GM19238 (cell line): ENCODE data around the gene AGER.
"Not testable (repeated sequence)": the region's sequence is repeated elsewhere in the genome, so short reads cannot be mapped to it uniquely, and the experiment has no call there.

Source experiments
- DNase-seq: peaks from one replicate; pipeline ENCODE4 v3.0.0; 2011; ENCODE audit warnings: low spot score; ENCODE audit not compliant: insufficient read length

The AGER gene

DNA sequence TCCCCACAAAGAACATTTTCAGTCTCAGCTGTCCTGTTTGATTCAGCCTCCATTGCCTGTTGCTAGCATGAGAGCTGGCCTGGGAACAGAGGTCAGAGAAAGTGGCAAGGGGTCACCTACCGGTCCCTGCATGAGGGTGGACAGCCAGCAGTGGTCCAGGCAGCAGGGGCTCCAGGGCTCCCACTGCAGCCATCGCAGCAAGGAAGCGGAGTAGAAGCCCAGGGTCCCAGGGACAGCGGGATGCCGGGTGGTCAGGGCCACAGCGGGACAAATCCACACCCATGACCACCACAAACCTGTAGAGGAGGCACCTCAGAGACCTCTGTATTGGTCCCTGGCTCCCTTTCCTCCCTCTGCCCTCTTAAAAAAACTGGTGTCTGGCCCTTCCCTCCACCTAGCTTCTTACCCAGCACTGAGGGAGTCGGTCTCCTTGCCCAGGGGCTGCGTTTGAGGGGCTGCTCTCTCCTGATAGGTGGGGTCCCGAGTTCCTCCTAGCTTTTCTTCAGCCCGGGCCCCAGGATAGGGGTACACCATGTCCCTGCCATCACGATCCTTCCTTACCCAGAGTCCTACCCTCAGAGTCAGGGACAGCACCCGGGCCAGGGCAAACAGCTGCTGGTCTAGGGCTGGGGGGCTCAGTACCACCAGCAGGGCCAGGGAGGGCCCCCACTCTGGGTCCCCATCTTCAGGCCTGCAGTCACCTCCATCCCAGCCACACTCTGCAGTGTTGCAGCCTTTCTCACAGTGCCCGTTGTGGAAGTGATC, 16.8 kb upstream of the AGER start:
- no peak for DNase-seq

DNA sequence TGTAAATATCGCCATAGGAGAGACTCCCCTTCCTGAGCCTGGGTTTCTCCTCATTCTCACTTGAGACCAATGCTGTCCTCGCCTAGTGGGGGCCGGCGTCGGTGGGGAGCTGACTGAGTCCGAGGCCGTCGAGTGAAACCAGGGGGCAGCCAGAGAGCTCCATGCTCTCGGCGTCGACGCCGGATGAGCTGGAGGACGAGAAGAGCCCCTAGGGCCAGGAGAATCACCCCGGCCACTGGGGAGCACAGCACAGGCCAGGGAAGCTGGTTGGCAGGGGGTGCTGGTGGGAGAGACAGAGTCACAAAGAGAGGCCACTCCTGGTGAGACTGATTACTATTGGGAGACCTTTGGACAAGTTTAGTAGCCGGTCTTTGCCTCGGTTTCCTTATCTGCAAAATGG, 14.8 kb upstream of the AGER start:
- DNase-seq, result no peak

DNA sequence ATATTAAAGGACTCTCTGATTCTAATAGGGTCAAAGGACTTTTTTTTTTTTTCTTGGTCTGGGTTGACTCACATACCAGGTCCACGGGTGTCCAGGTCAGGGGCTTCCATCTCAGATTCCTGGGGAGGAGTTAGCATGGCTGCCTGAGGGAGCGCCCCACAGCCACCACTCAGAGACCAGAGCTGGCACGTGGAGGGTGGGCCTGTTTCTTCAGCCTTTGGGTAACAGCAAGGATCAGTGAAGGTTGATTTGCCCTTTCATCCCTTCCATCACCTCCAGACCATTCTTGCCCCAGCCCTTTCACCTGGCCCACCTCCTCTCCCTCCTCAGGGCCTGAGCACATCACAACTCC, 14.3 kb upstream of the AGER start:
- DNase-seq, result no peak

DNA sequence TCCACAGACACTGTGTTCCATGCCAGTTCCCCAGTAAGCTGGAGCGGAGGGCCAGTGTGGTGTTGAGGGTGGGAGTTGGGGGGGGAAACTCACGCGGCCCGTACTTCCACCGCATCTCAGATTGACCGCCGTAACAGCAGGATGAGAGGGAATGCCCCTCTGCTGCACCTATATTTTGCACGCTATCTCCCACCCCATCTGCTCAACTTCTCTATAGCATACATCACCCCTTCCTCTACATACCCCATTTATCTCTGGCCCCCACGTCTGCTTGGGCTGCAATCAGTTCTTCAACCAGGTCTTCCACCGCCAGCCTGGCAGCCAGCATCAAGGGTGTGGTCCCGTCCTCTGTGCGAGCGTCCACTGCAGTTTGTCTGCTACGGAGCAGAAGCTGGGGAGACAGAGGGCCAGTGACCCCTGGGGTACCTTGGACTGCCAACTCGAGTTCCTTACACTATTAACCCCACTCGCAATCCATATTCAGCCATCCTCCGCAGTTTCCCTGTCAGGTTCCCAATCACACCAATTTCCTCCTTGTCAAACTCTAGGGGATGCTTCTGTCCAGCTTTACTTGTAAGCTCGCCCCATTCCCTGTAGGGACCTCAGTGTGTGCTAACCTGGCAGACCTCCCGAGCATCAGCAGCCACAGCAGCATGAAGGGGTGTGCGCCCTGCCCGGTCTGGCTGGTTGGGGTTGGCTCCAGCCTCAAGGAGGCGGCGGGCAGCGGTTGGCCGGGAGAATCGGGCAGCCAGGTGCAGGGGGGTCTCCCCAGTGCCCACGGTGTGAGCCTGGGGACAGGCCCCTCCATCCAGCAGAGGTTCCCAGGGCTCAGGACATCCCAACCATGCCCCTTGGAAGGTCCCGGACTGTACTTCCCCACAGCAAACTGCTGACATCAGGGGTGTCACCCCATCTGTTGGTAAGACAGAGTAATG, 12.9 kb upstream of the AGER start:
- DNase-seq, result no peak

DNA sequence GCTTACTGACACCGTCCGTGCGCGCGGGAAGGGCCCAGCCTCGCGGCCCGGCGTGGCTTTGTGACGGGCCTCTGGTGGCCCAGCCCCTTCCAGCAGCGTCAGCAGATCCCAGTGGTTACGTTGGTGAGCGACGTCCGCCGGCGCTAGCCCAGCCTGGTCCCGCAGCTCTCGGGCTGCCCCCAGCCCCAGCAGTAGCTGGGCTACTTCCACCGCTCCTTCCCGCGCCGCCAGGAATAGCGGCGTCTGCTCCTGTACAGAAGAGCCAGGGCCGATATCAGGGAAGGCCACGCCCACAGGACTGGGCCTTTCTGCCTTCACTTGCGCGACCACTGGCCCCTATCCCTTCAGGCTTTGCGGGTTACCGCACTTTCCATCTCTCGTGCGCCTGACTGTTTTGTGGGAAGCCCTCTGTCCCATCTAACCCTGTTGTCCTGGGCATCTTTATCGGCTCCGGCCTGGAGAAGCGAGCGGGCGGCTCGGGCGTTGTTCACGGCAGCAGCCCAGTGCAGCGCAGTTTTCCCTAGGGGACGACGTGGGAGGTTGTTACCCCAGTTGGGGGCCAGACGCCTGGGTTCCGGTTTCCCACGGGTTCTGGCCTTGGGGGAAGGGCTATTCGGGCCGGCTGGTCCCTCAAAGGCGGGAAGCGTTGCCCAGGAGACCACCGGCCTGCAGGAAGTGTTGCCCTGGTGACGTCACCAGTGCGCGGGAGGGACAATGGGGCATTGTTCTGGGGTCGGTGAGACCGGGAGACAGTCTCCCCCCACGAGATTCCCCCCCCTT, 12.0 kb upstream of the AGER start:
- DNase-seq, result peak; percentile 59

DNA sequence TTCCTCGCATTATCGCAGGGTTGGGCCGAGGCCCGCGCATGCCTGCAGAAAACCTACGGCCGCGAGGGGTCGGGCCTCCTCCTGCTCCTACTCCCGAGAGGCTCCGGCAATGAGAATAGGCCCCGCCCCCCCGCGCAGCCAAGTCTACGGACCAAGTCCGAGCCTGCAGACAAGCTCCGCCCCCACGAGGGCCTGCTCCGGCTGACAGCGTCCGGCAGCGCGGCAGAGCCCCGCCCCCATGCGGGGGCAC, 11.5 kb upstream of the AGER start:
- DNase-seq, result peak; percentile 90

DNA sequence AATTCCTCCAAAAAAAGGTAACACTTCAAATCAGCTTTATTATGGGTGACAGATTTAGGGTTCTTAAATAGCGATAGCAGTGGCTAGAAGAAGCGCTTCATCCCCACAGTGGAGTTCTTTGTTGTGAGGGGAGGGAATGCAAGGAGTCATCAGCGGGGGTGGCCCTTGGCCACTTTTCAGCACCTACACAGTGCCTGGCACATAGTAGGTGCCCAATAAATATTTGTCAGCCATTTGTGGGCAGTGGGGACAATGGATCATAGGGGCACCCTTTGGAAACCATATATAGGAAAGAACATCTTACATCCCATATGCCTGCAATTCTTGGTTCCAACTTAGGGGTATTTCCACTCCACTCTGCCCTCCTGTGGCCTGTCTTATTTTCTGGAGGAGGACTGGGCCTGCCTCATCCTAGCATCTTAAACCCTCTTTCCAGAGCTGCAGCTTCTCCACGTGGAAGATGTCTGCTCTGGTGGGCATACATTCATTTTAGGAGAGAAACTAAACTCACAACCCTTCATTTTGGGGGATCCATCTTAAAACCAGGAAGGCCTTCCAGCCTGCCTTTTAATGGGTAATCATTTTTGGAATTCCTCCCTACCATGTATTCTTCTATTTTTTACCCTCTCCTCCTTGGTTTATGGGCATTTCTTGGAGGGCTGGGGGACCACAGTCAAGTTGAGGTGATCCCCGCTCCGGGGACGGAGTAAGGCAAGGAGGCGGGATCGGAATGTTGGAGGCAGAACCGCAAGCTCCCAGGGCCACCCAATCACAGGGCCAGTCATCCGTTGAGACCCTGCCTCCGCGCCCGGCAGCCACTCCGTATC, 11.0 kb upstream of the AGER start:
- DNase-seq, result no peak

DNA sequence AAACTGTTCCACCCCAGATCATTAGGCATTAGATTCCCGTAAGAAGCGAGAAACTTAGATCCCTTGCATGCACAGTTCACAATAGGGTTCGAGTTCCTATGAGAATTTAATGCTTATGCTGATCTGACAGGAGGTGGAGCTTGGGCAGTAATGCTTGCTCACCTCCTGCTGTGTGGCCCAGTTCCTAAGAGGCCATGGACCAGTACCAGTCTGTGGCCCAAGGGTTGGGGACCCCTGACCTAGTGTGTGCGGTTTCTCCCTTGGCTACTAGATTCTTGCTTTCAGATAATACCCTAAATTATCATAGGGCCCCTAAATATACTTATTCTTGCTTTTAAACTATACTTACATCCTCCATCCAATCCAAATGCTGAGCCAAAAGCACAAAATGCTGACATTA, 10.3 kb upstream of the AGER start:
- no peak for DNase-seq

DNA sequence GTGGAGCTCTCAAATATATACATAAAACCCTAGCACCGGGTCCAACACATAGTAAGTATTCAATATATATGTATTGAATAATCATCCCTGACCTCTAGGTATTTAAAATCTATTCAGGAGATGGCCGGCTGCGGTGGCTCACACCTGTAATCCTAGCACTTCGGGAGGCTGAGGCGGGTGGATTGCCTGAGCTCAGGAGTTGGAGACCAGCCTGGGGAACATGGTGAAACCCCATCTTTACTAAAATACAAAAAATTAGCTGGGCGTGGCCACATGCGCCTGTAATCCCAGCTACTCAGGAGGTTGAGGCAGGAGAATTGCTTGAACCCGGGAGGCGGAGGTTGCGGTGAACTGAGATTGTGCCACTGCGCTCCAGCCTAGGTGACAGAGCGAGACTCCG, 9.0 kb upstream of the AGER start:
- DNase-seq, result not testable (repeated sequence)

DNA sequence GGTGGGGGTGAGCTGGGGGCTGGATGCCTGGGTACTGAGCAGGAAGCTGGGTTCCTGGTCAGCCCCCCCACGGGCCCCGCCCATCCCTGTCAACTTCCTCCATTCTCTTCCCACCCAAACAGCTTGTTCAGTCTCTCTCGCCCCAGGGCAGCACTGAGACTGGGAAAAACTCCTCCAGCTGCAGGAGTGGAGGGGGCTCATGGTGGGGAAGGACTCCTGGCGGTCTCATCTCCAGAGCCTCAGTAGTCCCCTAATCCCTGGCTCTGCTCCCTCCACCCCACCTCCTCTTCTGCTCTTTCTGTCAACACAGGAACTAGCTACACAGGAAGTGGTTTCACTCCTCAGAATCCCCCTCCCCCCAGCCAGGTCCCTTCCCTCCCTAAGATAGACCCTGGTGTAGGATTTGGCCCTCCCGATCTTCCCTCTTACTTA, 8.6 kb upstream of the AGER start, which contains the start of gene GPSM3:
TSS of gene GPSM3 (minus strand) at position 36 of the 432 bp plus-strand sequence. CDS start 130 bp downstream, outside the sequence.
- no peak for DNase-seq

DNA sequence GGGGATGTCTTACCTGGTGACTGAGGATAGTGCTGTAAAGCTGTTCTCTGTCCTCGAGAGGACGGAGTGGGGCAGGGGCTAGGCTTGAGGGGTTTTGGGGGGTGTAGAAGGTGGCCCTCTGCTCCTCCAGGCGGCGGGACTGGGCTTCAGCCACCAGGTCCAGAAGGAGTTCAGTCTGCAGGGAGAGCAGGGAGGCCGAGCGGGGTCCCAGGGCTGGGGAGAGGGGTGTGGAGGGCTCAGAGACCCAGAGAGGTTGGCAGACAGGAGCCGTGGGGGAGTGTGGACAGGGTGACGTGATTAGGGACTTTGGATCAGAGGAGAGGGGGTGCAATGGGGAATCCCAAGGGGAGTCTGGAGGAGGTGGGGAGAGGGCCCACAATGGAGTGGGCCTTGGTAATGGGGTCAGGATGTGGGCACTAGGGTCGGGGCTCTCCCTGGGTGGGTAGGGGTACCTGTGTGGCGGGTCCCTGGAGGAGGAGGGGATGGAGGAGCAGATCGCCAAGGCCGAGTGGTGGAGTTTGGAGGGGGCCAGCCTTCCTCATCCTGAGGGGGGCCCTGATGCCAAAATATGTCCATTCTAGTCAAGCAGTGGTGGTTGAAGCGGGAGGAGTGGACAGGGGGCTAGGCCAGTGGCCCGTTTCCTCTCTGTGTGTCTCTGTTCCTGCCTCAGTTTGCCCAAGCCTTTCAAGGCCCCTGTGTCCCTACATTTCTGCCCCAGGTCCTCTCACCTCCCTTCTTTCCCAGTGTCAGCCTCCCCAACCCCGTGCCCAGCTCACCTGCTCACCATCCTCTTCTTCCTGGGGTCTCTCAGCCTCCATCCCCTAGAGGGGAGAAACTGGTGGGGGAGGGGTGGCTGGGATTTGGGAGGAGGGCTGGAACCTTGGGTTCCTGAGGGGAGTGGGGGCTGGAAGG, 7.9 kb upstream of the AGER start:
- DNase-seq, result no peak

DNA sequence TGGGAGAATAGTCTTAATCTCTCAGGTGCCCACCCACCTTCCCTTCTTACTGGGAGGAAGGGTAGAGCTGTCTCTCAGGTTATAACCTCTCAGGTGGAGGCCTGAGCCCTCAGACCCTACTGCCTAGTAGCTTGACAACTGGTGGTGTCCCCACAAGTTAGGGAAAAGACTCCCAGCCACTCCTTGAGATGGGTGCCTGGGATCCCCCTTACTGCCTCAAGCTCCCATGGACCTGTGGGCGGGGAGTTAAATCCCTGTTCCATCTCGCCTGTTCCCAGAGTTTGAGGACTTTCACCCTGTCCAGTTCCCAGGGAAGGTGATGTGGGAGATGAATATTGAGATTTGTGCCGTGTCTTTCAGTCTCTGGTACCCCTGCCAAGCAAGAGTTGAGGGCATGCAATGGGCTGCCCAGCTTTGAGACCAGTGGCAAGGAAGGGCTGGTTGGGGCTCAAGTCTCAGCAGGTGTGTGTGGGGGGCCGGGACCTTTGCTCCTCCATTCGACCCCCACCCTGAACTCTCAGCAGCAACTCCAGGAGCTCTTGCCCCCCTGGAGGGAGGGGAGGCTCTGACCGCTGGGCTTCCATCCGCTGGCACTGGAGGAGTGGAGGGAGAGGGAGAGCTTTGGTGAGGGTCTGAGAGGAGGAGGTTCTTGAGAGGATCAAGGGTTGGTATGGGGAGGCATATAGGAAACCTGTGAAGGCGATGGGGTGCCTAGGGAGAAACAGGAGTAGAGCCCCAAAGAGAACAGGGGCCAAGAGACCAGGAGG, 7.0 kb upstream of the AGER start:
- no peak for DNase-seq

DNA sequence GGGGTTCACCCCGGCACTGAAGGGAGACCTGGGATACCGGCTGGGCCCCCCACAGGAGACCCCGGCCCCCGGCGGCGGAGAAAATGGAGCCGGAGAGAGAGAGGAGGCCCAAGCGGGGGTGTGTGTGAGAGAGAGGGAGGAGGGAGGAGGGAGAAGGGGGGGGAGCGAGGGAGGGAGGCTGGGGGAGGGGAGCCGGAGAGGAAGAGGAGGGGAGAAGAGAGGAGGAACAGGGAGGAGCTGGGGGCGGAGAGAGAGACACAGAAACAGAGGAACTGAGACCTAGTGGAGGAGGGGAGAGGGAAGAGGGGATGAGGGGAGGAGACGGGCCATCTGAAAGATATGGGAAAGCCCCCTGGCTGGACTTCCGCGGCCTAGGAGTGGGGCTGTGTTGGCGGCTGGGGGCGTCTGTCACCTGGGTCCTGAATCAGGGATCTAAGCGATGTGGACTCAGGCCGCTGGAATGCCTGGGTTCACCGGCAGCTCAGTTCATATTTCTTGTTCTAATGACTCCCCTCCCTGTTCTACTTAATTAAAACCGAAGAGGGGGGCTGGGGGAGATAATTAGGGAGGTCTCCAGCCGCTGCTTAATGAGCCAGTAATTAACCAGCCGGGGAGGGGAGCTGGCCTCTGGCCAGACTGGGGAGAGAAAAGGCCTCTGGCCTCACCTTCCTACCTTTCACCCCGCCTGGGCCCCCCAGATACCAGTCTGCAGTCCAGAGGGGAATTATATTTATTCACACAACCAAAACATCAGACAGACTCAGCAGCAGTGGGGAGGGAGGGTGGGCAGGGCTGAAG, 6.2 kb upstream of the AGER start, which contains the start of gene PBX2:
TSS of gene PBX2 (minus strand) at position 149 of the 798 bp plus-strand sequence. CDS start 287 bp downstream, outside the sequence.
- peak; percentile 78 for DNase-seq

DNA sequence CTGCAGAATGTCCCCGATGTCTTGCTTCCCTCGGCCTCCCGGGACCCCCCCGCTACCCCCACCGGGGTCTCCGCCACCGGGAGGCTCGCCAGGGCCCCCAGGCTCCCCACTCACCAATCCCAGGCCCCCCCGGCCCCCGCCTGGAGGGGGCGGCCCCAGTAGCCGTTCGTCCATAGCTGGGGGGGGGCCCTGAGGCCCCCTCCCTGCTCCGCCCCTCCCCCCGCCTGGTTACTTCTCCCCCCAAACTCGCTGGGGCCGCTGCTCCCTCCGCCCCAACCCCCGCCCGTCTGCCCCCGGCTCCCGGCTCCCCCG, 5.6 kb upstream of the AGER start:
- DNase-seq, result no peak

DNA sequence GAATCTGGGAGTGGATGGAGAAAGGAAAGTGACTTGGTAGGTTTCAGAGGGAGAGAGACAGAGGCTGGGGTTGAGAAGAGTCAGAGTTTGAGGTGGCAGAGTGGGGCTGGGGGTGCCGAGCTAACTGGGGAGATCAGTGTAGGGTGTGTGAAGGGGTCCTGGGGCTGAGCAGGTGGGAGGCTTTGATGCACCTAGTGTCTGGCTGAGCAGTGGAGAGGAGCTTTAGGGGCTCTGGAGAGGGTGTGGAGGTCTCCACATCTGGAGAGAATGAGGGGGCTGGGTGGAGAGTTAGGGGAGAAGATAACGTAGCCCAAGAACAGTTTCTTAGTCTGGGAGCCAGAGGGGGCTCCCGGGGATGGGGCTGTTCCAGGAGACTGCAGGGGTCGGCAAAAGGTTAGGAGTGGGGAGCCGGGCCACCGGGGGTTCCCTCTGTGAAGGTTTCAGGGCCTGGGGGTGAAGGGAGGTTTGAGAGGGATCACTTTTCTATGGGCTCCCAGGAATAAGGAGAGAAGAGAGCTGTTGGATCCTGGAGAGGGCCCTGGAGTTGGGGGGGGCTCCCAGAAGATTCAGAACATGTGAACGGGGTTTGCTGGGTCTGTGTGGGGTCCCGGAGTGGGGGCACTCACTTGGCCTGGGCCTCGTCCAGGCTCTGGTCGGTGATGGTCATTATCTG, 5.2 kb upstream of the AGER start:
- DNase-seq, result no peak

DNA sequence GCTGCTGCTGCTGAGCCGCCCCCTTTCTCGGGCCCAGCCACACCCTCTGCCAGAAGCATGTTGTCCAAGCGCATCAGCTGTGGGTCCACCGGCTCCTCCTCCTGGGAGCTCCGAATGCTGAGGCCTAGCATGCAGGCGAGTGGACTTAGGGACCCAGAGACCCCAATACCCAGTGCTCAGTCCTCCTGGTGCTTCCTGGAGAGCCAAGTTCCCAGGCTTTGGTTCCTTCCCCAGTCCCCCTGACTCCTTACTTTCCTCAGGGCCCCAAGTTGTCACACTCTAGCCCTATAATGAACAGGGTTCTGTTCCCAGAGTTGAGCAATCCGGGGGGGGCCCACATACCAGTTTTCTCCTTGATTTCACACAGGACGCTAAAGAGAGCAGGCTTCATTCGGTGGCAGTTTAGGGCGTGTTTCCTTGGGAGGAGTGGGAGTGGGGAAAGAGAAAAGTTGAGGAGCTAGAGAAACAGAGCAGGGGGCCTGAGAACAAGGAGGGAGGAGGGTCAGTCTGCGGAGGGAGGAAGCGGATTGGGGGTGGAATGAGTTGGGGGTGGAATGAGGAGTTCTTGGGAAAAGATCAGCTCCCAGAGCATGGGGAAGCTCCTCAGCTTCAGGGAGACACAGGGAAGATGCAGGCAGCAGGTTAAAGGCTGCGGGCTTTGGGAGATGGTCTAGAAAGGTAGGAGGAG, 4.5 kb upstream of the AGER start:
- DNase-seq, result no peak

DNA sequence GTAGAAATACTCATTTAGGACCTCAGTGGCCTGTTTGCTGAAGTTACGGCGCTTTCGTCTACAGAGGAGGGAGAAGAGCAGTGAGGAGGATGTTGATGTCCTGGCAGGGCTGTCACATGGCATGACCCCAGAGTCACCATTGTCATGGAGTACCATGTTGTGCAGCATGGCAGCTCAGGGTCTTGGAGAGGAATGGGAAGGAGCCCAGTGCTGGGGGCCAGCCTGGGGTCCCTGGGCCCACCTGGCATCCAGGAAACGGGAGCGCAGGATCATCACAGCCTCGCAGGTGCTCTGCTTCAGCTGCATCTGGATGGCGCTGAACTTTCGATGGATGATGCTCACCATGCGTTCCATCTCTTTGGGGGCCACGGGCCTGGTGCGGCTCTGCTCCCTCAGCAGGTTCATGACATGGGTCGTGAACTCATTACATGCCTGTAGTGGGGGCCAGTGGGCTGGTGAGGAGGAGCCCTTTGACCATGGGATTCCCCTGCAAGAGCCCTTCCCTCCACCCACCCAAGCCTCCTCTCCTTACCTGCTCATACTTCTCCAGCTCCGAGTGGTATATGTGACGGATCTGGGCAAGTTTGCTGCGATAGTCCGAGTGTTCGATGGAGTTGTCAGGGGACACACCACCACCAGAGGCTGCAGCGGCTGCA, 3.8 kb upstream of the AGER start:
- not testable (repeated sequence) for DNase-seq
